HEK293T (cell line): Measurements from ENCODE around the gene ZNF804B.

Experiments used
- CTCF ChIA-PET: fragments of 350-600 bp; formaldehyde crosslinking; extraction: SDS; loops from one replicate; lab custom pipeline; 2021; ENCODE audit warnings: antibody characterized with exemption, inconsistent platforms; lab: Yijun Ruan, JAX
- POLR2A ChIA-PET: fragments of 350-600 bp; formaldehyde crosslinking; extraction: SDS; loops from one replicate; lab custom pipeline; 2020; ENCODE audit warnings: antibody characterized with exemption, inconsistent platforms; lab: Yijun Ruan, JAX
- DNase-seq: peaks from one replicate; pipeline ENCODE4 v3.0.0; 2012; ENCODE audit warnings: mixed read lengths; ENCODE audit errors: extremely low spot score
- ARNT ChIP-seq: fragments of 450-650 bp; IDR thresholded peaks from 2 replicates; pipeline ENCODE4 v1.6.1; 2017; ENCODE audit warnings: mild to moderate bottlenecking
- BHLHE40 ChIP-seq: fragments of 450-650 bp; IDR thresholded peaks from 2 replicates; pipeline ENCODE4 v1.6.1; 2016; ENCODE audit warnings: mild to moderate bottlenecking, moderate library complexity, borderline replicate concordance
- CTBP1 ChIP-seq: fragments of 450-650 bp; IDR thresholded peaks from 2 replicates; pipeline ENCODE4 v1.6.1; 2016; ENCODE audit warnings: borderline replicate concordance
- ELF4 ChIP-seq: fragments of 450-650 bp; IDR thresholded peaks from 2 replicates; pipeline ENCODE4 v1.6.1; 2017; ENCODE audit warnings: antibody characterized with exemption
- FOXA1 ChIP-seq: fragments of 450-650 bp; IDR thresholded peaks from 2 replicates; pipeline ENCODE4 v1.6.1; 2016; ENCODE audit warnings: mild to moderate bottlenecking
- FOXK2 ChIP-seq: fragments of 450-650 bp; IDR thresholded peaks from 2 replicates; pipeline ENCODE4 v1.6.1; 2016; ENCODE audit warnings: mild to moderate bottlenecking
- FOXM1 ChIP-seq: fragments of 450-650 bp; IDR thresholded peaks from 2 replicates; pipeline ENCODE4 v1.6.1; 2017; ENCODE audit warnings: mild to moderate bottlenecking, borderline replicate concordance
- HDGF ChIP-seq: fragments of 450-650 bp; IDR thresholded peaks from 2 replicates; pipeline ENCODE4 v1.6.1; 2017; ENCODE audit warnings: antibody characterized with exemption, borderline replicate concordance
- L3MBTL2 ChIP-seq: fragments of 450-650 bp; conservative IDR thresholded peaks from 2 replicates; pipeline ENCODE4 v1.6.1; 2016; ENCODE audit warnings: mild to moderate bottlenecking
- LEF1 ChIP-seq: fragments of 450-650 bp; IDR thresholded peaks from 2 replicates; pipeline ENCODE4 v1.6.1; 2017; ENCODE audit warnings: mild to moderate bottlenecking, borderline replicate concordance
- NFRKB ChIP-seq: fragments of 450-650 bp; IDR thresholded peaks from 2 replicates; pipeline ENCODE4 v1.6.1; 2016; ENCODE audit warnings: mild to moderate bottlenecking, moderate library complexity
- PKNOX1 ChIP-seq: fragments of 450-650 bp; IDR thresholded peaks from 2 replicates; pipeline ENCODE4 v1.6.1; 2016
- SP1 ChIP-seq: fragments of 450-650 bp; IDR thresholded peaks from 2 replicates; pipeline ENCODE4 v1.6.1; 2017
- SUZ12 ChIP-seq: fragments of 450-650 bp; IDR thresholded peaks from 2 replicates; pipeline ENCODE4 v1.6.1; 2016; ENCODE audit warnings: mild to moderate bottlenecking
- TARDBP ChIP-seq: fragments of 450-650 bp; IDR thresholded peaks from 2 replicates; pipeline ENCODE4 v1.6.1; 2016
- ZNF384 ChIP-seq: fragments of 450-650 bp; IDR thresholded peaks from 2 replicates; pipeline ENCODE4 v1.6.1; 2016

Gene ZNF804B

GRCh38 chr7:89060234-89060633, 300.7 kb downstream of the ZNF804B start:
- DNase-seq = no peak
- ChIA-PET CTCF (no interaction called here), POLR2A (no interaction called here)
- TF ChIP-seq LEF1 (no peak), TARDBP (no peak)

DNA sequence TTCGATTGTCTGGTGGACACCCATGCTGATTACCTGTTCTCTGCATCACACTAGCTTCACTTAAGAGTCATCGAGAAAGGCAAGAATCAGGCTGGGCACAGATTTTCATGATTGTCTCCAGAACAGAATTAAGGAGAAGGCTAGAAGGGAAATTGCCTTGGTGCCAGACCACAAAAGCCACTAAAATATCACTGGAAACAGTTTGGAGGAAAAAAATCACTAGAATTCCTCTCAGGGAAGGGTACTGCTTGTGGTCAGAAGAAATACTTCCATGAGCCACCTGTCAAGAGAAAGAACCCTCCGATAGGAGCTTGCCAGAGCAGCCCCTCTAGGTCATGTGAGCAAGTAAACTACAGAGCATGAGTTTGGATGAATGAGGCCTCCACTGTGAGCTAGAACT, 305.3 kb downstream of the ZNF804B start:
- CTCF ChIA-PET = interaction anchor here (0.5 kb wide), 1 partner anchor 56 kb away, joined by 9 read pairs; no protein-coding TSS in a partner anchor
- POLR2A ChIA-PET = no interaction called here
- no peak for TF ChIP-seq ARNT
- no peak for TF ChIP-seq SP1
- TF ChIP-seq BHLHE40 = no peak
- no peak for TF ChIP-seq FOXA1
- no peak for TF ChIP-seq HDGF
- no peak for TF ChIP-seq FOXK2
- DNase-seq = no peak

DNA sequence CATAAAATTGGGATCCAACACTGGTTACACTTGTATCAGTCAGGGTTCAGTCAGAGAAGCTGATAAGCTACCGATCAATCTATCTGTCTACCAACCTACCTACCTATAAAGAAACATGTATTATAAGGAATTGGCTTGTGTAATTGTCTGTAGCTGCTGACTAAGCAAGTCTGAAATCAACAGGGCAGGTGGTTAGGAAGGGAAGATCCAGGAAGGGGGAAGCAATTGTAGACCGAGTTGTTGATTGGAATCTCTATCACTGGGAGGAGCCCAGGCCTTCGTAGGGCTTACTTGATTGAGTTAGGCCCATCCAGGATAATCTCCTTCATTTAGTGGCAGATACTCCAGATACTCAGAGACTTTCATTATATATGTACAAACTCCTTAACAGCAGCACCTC, 307.5 kb downstream of the ZNF804B start:
- TF ChIP-seq PKNOX1 (no peak), FOXA1 (no peak), TARDBP (no peak), ZNF384 (no peak), HDGF (no peak), LEF1 (no peak), SP1 (no peak)
- no peak for DNase-seq
- POLR2A ChIA-PET = no interaction called here
- CTCF ChIA-PET = no interaction called here

DNA sequence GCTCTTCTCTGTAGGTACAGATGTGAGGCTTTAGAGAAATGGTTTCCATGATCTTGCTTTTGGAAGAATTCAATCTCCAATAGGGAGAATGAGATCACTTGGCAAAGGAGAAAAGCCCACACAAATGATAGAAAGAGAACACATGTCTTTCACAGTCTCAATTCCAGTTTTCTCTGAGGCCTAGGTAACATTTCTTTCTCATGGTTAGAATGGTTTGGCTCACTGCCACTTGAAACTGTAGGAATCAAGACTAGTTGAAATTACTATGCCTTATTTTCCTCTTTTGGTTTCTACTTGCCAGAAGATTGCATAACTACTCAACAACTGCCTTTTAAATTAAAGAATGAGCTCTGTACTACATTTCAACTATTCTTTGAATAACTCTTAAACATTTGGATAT, 312.6 kb downstream of the ZNF804B start:
- CTCF ChIA-PET = no interaction called here
- TF ChIP-seq PKNOX1 (no peak), TARDBP (no peak), HDGF (no peak)
- DNase-seq = no peak
- POLR2A ChIA-PET = no interaction called here

GRCh38 chr7:89073776-89074175, 314.3 kb downstream of the ZNF804B start:
- POLR2A ChIA-PET = no interaction called here
- no peak for DNase-seq
- CTCF ChIA-PET = no interaction called here
- TF ChIP-seq CTBP1 = no peak
- no peak for TF ChIP-seq NFRKB
- no peak for TF ChIP-seq ARNT
- TF ChIP-seq HDGF = no peak
- TF ChIP-seq ELF4 = no peak
- TF ChIP-seq FOXA1 = no peak
- TF ChIP-seq SUZ12 = no peak
- TF ChIP-seq FOXK2 = no peak
- no peak for TF ChIP-seq FOXM1
- TF ChIP-seq ZNF384 = no peak
- no peak for TF ChIP-seq LEF1
- TF ChIP-seq PKNOX1 = no peak
- TF ChIP-seq BHLHE40 = no peak
- TF ChIP-seq SP1 = no peak
- no peak for TF ChIP-seq L3MBTL2
- no peak for TF ChIP-seq TARDBP

- no peak for TF ChIP-seq TARDBP
- no peak for TF ChIP-seq SP1
- TF ChIP-seq LEF1 = no peak
- no peak for TF ChIP-seq ELF4
- TF ChIP-seq FOXK2 = no peak
- no peak for TF ChIP-seq SUZ12
- no peak for TF ChIP-seq NFRKB
- TF ChIP-seq HDGF = no peak
- TF ChIP-seq BHLHE40 = no peak
- no peak for TF ChIP-seq CTBP1
- no peak for TF ChIP-seq FOXM1
- TF ChIP-seq FOXA1 = no peak
- no peak for TF ChIP-seq ARNT
- no peak for TF ChIP-seq ZNF384
- CTCF ChIA-PET = no interaction called here
- POLR2A ChIA-PET = no interaction called here
- DNase-seq = no peak
Observed at GRCh38 chr7:89077992-89078391, 318.5 kb downstream of the ZNF804B start.

- TF ChIP-seq CTBP1 (no peak), HDGF (no peak), BHLHE40 (no peak), ZNF384 (no peak), L3MBTL2 (no peak), ARNT (no peak), FOXM1 (no peak), FOXA1 (no peak), ELF4 (no peak), TARDBP (no peak), SP1 (no peak), NFRKB (no peak), LEF1 (no peak), SUZ12 (no peak), FOXK2 (no peak), PKNOX1 (no peak)
- CTCF ChIA-PET = no interaction called here
- DNase-seq = no peak
- POLR2A ChIA-PET = no interaction called here
Observed at GRCh38 chr7:89085580-89085979, 326.1 kb downstream of the ZNF804B start.
